ACC112 (cell line): Measurements from ENCODE around the gene TNFAIP6.
"Not testable (repeated sequence)": the region's sequence is repeated elsewhere in the genome, so short reads cannot be mapped to it uniquely, and the experiment has no call there.

ENCODE experiments used
- H2AFZ ChIP-seq: fragments of 200-600 bp; sonication (generic); one replicate; pipeline ENCODE4 v1.6.0; 2017; ENCODE audit warnings: antibody characterized with exemption, low read length; ENCODE audit not compliant: unreplicated experiment
- H3K27ac ChIP-seq: fragments of 200-600 bp; sonication (generic); 2 replicates; pipeline ENCODE4 v1.5.1; 2014; ENCODE audit warnings: low read depth, mild to moderate bottlenecking, antibody characterized with exemption, low read length, moderate library complexity
- H3K27me3 ChIP-seq: fragments of 200-600 bp; sonication (generic); 2 replicates; pipeline ENCODE4 v1.6.1; 2014; ENCODE audit warnings: mild to moderate bottlenecking, antibody characterized with exemption, low read length, moderate library complexity, mixed read lengths; ENCODE audit not compliant: insufficient read depth
- H3K36me3 ChIP-seq: fragments of 200-600 bp; sonication (generic); 2 replicates; pipeline ENCODE4 v1.6.1; 2016; ENCODE audit warnings: mild to moderate bottlenecking, antibody characterized with exemption, low read length, moderate library complexity, mixed read lengths; ENCODE audit not compliant: insufficient read depth
- H3K4me1 ChIP-seq: fragments of 200-600 bp; sonication (generic); one replicate; pipeline ENCODE4 v1.6.1; 2016; ENCODE audit warnings: low read length, mixed read lengths; ENCODE audit not compliant: insufficient read depth, unreplicated experiment, control insufficient read depth
- H3K4me3 ChIP-seq: fragments of 200-600 bp; sonication (generic); 2 replicates; pipeline ENCODE4 v1.5.1; 2014; ENCODE audit warnings: mild to moderate bottlenecking, low read depth, low read length
- H3K79me2 ChIP-seq: fragments of 200-600 bp; sonication (generic); one replicate; pipeline ENCODE4 v1.6.0; 2016; ENCODE audit warnings: low read length; ENCODE audit not compliant: control insufficient read depth, unreplicated experiment, insufficient read depth

The TNFAIP6 gene

GRCh38 chr2:151357359-151357758 lies at the start of gene TNFAIP6:
Gene TNFAIP6, plus strand, starts transcription at chr2:151357592. Its CDS starts 75 bp downstream, at chr2:151357667.
- H3K27ac ChIP-seq, result peak within 1 kb of the TSS; percentile 65
- peak within 1 kb of the TSS; percentile 74 for H3K4me3 ChIP-seq
- no peak within 1 kb of the TSS for H2AFZ ChIP-seq

GRCh38 chr2:151310313-151310712 lies 47.1 kb upstream of the TNFAIP6 start:
- H3K4me3 ChIP-seq, H2AFZ ChIP-seq, H3K27me3 ChIP-seq, H3K36me3 ChIP-seq, H3K27ac ChIP-seq, H3K79me2 ChIP-seq: not testable (repeated sequence)
- peaks cover 10% of the 10 kb centered on the region for H3K4me1 ChIP-seq

More at GRCh38 chr2:151357359-151357758, at the start of gene TNFAIP6:
- no peaks in the 10 kb centered on the region for H3K27me3 ChIP-seq
- H3K79me2 ChIP-seq, result peaks cover 12% of the 10 kb centered on the region
- no peaks in the 10 kb centered on the region for H3K36me3 ChIP-seq
- H3K4me1 ChIP-seq, result peaks cover 14% of the 10 kb centered on the region

- not testable (repeated sequence) for H2AFZ ChIP-seq, H3K79me2 ChIP-seq, H3K27ac ChIP-seq, H3K4me3 ChIP-seq, H3K36me3 ChIP-seq, H3K27me3 ChIP-seq
- H3K4me1 ChIP-seq, result peaks cover 12% of the 10 kb centered on the region
Observed at GRCh38 chr2:151312440-151312839, 45.0 kb upstream of the TNFAIP6 start.

GRCh38 chr2:151315381-151315903 lies 42.0 kb upstream of the TNFAIP6 start:
- Histone ChIP-seq H3K27me3 (no peaks in the 10 kb centered on the region), H3K36me3 (no peaks in the 10 kb centered on the region), H3K4me1 (peaks cover 12% of the 10 kb centered on the region), H3K79me2 (no peaks in the 10 kb centered on the region), H2AFZ (peak overlapping the region; percentile 45), H3K27ac (peak overlapping the region; percentile 41; the same call in 1 of the 2 replicates), H3K4me3 (0 out of 2 replicates have a peak overlapping the region, but pooled peaks have one; percentile 16)

- Histone ChIP-seq H2AFZ (no peak overlapping the region), H3K36me3 (no peaks in the 10 kb centered on the region), H3K4me1 (no peaks in the 10 kb centered on the region), H3K79me2 (no peaks in the 10 kb centered on the region), H3K27me3 (no peaks in the 10 kb centered on the region), H3K27ac (no peak overlapping the region), H3K4me3 (no peak overlapping the region)
Observed at GRCh38 chr2:151325581-151326095, 31.8 kb upstream of the TNFAIP6 start.

GRCh38 chr2:151326554-151326953 lies 30.8 kb upstream of the TNFAIP6 start:
- no peak overlapping the region for H2AFZ ChIP-seq
- no peak overlapping the region for H3K4me3 ChIP-seq
- no peaks in the 10 kb centered on the region for H3K27me3 ChIP-seq
- no peak overlapping the region for H3K27ac ChIP-seq
- no peaks in the 10 kb centered on the region for H3K4me1 ChIP-seq
- H3K79me2 ChIP-seq, result no peaks in the 10 kb centered on the region
- H3K36me3 ChIP-seq, result no peaks in the 10 kb centered on the region

GRCh38 chr2:151329998-151330397 lies 27.4 kb upstream of the TNFAIP6 start:
- Histone ChIP-seq H3K4me3 (no peak overlapping the region), H3K4me1 (peaks cover 14% of the 10 kb centered on the region), H3K27ac (no peak overlapping the region), H3K79me2 (no peaks in the 10 kb centered on the region), H3K36me3 (no peaks in the 10 kb centered on the region), H3K27me3 (no peaks in the 10 kb centered on the region), H2AFZ (no peak overlapping the region)

GRCh38 chr2:151333083-151333482 lies 24.3 kb upstream of the TNFAIP6 start:
- H3K27ac ChIP-seq, result no peak overlapping the region
- peaks cover 32% of the 10 kb centered on the region for H3K4me1 ChIP-seq
- H3K27me3 ChIP-seq, result no peaks in the 10 kb centered on the region
- H3K4me3 ChIP-seq, result no peak overlapping the region
- H3K36me3 ChIP-seq, result no peaks in the 10 kb centered on the region
- H2AFZ ChIP-seq, result no peak overlapping the region
- H3K79me2 ChIP-seq, result no peaks in the 10 kb centered on the region

- peak overlapping the region; percentile 79 for H3K27ac ChIP-seq
- H2AFZ ChIP-seq, result peak overlapping the region; percentile 55
- no peaks in the 10 kb centered on the region for H3K79me2 ChIP-seq
- peaks cover 41% of the 10 kb centered on the region for H3K4me1 ChIP-seq
- no peaks in the 10 kb centered on the region for H3K36me3 ChIP-seq
- no peaks in the 10 kb centered on the region for H3K27me3 ChIP-seq
- H3K4me3 ChIP-seq, result no peak overlapping the region
Observed at GRCh38 chr2:151334082-151334815, 23.1 kb upstream of the TNFAIP6 start.

GRCh38 chr2:151336863-151337371 lies 20.5 kb upstream of the TNFAIP6 start:
- H2AFZ ChIP-seq, result no peak overlapping the region
- H3K36me3 ChIP-seq, result no peaks in the 10 kb centered on the region
- no peak overlapping the region for H3K4me3 ChIP-seq
- no peaks in the 10 kb centered on the region for H3K79me2 ChIP-seq
- peaks cover 41% of the 10 kb centered on the region for H3K4me1 ChIP-seq
- H3K27me3 ChIP-seq, result no peaks in the 10 kb centered on the region
- H3K27ac ChIP-seq, result peak overlapping the region; percentile 78

GRCh38 chr2:151337643-151338042 lies 19.7 kb upstream of the TNFAIP6 start:
- Histone ChIP-seq H3K27me3 (no peaks in the 10 kb centered on the region), H3K27ac (peak overlapping the region; percentile 78), H3K36me3 (no peaks in the 10 kb centered on the region), H3K79me2 (no peaks in the 10 kb centered on the region), H3K4me1 (peaks cover 41% of the 10 kb centered on the region), H3K4me3 (no peak overlapping the region; the same call in 1 of the 2 replicates), H2AFZ (no peak overlapping the region)
